ES-I3 (cell line): ENCODE measurements around the gene SMARCB1.

ENCODE experiments used
- H3K36me3 ChIP-seq: 2 replicates; pipeline ENCODE4 v1.6.1; 2013; ENCODE audit warnings: mild to moderate bottlenecking, low read length, control low read depth, moderate library complexity; ENCODE audit not compliant: insufficient read depth
- H3K4me1 ChIP-seq: 2 replicates; pipeline ENCODE4 v1.6.1; 2013; ENCODE audit warnings: mild to moderate bottlenecking, control low read depth, low read length; ENCODE audit not compliant: insufficient read depth
- H3K9ac ChIP-seq: 2 replicates; pipeline ENCODE4 v1.6.1; 2013; ENCODE audit warnings: low read depth, mild to moderate bottlenecking, low read length, moderate library complexity
- H3K9me3 ChIP-seq: 2 replicates; pipeline ENCODE4 v1.6.1; 2013; ENCODE audit warnings: mild to moderate bottlenecking, low read length, moderate library complexity; ENCODE audit not compliant: control insufficient read depth, insufficient read depth

SMARCB1 gene

DNA sequence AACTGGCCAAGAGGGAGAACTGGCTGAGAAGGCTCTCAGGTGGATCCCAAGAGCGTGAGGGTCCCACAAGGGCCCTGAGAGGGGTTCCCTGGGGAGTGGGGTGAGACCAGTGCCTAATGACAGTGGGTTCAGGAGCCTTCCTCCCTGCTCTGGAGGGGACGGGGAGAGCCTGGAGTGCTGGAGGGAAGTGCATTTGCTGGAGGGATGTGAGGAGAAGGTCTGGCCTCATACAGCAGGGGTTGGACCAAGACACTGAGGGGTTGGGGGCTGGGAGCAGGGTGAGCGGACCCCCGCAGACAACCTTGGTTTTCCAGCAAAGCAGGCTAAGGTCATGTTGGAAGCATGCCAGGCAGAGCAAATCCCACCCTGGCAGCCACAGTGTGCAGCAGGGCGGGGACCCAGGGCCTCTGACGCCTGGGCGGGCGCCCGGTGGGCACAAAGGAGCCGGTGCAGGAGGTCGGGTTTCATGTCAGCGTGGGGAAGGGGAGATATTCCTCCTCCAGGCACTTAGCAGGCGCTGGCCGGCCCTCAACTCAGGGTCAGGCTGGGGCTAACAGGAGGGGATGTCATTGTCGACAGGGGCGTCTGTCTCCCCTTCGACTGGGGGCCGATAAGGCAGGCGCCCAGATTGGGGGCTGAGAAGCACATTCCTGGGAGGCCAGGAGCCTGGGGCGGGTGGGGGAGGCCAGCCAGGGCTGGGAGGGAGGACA lies 55.1 kb downstream of the SMARCB1 start:
- no peaks in the 10 kb centered on the region for H3K9me3 ChIP-seq
- H3K9ac ChIP-seq = no peak overlapping the region
- H3K4me1 ChIP-seq = peaks cover 19% of the 10 kb centered on the region
- no peaks in the 10 kb centered on the region for H3K36me3 ChIP-seq

DNA sequence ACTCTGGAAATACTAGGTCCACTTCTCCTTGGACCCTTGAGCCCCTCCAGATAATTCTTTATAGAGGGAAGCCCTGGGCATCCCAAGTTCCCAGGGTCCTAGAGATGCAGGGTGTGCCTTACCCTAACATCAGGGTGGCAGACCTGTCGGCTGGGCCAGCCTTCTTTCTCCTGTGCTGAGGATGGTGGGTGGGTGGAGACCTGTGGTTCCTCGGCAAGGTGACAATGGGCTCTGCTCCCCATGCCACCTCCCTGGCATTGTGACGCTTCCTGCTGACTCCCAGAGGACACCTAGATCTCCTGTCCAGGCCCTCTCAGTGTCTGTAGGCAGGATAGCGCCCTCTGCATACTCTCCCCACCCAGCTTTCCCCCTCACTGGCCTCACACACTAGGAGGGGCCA lies 55.8 kb downstream of the SMARCB1 start:
- no peak overlapping the region for H3K9ac ChIP-seq
- H3K4me1 ChIP-seq = peaks cover 21% of the 10 kb centered on the region
- H3K9me3 ChIP-seq = no peaks in the 10 kb centered on the region
- no peaks in the 10 kb centered on the region for H3K36me3 ChIP-seq

DNA sequence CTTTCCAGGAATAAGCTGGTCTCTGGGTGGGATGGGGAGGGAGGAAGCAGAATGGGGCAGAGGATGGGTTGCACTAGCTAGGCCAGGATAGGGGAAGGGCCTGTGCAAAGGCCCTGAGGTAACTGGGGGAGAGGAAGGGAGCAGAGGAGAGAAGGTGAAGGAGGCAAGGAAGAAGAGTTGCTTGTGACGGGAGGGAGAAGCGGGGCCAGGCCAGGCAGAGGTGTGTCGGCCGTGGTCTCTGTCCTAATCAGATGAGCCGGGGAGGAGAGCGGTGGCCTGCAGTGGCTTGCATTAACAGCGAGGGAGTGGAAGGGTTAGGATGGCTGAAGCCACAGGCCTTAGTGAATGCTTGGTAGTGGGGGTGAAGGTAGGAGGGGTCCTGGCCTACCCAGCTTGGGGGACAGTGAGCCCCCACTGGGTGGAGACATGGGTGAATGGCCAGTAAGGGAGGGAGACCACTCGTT lies 58.0 kb downstream of the SMARCB1 start:
- Histone ChIP-seq H3K9me3 (no peaks in the 10 kb centered on the region), H3K9ac (no peak overlapping the region), H3K4me1 (peaks cover 26% of the 10 kb centered on the region), H3K36me3 (no peaks in the 10 kb centered on the region)

DNA sequence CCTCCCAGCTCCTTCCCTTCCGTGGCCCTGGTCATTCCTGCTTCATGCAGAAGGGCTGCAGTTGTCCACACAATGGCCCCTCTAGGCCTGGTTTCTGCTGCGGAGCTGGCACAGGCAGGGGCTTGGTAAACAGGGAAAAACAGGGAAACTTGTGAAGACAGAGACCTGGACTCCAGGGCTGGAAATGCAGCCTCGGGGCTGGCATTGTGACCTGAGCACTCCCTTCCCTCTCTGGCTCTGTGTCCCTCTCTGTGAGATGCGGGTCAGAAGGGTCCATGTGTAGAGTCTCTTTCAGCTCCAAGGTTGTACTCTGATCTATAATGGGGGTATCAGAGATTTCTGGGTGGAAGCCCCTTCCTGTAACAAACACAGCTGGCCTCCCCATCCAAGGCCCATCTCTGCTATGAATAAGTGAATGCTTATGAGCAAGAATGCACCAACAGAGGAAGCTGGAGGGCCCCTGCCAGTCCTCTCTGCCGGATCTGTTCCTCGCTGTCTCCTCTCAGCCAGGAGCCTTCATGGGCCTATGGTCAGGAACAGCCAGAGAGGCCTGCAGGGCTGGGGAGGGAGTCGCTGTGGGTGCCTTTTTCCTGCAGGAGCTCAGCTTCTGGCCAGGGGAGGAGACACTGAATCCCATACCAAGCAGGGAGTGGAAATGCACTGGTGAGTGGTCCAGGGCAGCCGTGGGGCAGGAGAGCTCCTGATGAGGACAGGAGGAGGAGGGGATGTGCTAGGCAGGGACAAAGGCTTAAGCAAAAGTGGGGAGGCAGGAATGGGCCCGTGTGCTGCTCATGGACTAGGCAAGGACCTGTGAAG lies 58.7 kb downstream of the SMARCB1 start:
- H3K9ac ChIP-seq = no peak overlapping the region
- no peaks in the 10 kb centered on the region for H3K9me3 ChIP-seq
- no peaks in the 10 kb centered on the region for H3K36me3 ChIP-seq
- peaks cover 26% of the 10 kb centered on the region for H3K4me1 ChIP-seq

DNA sequence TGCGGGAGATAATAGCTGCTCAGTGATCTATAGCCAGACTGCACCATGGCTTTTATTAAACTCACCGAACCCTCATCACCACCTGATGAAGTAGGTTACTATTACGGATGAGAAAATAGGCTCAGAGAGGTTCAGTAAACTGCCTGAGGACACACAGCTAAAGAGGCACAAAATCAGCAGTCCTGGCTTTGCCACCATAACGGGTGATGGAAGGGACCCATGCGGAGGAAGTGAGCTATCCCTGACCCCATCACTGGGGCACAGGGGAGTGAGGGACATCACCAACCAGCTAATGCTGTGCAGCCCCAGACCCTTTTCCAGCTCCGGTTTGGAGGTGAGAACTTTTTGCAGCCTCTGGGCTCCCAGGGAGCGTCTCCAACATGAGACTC lies 59.3 kb downstream of the SMARCB1 start:
- Histone ChIP-seq H3K36me3 (no peaks in the 10 kb centered on the region), H3K4me1 (peaks cover 26% of the 10 kb centered on the region), H3K9ac (no peak overlapping the region)

DNA sequence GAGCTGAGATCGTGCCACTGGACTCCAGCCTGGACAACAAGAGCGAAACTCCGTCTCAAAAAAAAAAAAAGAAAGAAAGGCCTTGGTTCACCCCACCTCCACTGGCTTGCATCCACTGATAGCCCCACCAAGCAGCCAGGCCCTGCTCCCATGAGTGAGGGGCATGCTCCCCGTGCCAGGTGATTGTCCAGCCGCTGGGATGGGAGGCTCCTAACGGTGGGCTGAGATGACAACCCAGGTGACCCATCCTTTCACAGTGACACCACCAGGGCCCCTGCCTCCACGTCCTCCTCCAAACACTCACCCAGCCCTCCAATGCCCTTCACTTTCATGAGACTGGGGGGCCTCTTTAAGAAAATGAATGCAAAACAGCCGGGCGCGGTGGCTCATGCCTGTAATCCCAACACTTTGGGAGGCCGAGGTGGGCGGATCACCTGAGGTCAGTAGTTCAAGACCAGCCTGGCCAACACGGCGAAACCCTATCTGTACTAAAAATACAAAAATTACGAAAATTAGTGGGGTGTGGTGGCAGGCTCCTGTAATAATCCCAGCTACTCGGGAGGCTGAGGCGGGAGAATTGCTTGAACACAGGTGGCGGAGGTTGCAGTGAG lies 60.6 kb downstream of the SMARCB1 start:
- H3K4me1 ChIP-seq = peaks cover 22% of the 10 kb centered on the region

More for the DNA sequence above, 59.3 kb downstream of the SMARCB1 start:
- H3K9me3 ChIP-seq = no peaks in the 10 kb centered on the region

DNA sequence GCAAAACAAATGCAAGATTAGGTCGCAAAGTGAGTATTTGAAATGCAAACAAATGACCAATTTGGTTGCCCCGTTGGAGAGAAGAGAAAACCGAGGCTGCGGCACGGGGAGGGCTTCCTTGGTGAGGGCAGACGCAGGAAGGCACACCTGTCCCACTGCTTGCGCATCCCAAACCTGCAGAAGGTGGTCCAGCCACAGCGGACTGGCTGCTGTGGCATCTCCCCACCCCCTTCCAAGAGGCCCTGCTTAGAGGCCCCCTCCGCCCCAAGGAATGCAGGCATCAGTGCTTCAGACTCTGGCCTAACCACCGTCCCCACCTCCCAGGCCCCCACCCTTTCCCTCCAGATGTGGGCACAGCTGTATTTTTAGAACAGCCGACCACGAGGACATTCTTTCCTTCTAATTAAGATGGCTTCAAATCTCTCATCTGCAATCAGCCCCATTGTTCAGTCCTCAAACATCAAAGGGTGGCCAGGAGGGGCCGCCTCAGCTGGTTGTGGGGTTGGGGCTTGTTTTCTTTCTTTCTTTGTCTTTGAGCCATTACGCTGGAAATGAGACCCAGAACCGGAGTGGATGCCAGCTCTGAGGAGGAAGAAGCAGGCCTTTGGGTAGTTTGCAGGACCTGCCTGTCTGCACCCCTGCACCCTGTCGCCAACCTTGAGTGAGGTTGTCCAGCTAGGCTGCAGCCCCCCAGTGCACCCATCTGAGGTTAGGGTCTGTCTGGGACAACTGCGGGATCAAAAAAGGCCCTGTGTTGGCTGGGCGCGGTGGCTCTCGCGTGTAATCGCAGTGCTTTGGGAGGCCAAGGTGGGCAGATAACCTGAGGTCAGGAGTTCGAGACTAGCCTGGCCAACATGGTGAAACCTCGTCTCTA lies 61.5 kb downstream of the SMARCB1 start:
- no peaks in the 10 kb centered on the region for H3K36me3 ChIP-seq
- no peaks in the 10 kb centered on the region for H3K9me3 ChIP-seq
- peaks cover 22% of the 10 kb centered on the region for H3K4me1 ChIP-seq
- H3K9ac ChIP-seq = no peak overlapping the region

More for the DNA sequence above, 60.6 kb downstream of the SMARCB1 start:
- no peaks in the 10 kb centered on the region for H3K9me3 ChIP-seq
- no peaks in the 10 kb centered on the region for H3K36me3 ChIP-seq
- H3K9ac ChIP-seq = no peak overlapping the region

DNA sequence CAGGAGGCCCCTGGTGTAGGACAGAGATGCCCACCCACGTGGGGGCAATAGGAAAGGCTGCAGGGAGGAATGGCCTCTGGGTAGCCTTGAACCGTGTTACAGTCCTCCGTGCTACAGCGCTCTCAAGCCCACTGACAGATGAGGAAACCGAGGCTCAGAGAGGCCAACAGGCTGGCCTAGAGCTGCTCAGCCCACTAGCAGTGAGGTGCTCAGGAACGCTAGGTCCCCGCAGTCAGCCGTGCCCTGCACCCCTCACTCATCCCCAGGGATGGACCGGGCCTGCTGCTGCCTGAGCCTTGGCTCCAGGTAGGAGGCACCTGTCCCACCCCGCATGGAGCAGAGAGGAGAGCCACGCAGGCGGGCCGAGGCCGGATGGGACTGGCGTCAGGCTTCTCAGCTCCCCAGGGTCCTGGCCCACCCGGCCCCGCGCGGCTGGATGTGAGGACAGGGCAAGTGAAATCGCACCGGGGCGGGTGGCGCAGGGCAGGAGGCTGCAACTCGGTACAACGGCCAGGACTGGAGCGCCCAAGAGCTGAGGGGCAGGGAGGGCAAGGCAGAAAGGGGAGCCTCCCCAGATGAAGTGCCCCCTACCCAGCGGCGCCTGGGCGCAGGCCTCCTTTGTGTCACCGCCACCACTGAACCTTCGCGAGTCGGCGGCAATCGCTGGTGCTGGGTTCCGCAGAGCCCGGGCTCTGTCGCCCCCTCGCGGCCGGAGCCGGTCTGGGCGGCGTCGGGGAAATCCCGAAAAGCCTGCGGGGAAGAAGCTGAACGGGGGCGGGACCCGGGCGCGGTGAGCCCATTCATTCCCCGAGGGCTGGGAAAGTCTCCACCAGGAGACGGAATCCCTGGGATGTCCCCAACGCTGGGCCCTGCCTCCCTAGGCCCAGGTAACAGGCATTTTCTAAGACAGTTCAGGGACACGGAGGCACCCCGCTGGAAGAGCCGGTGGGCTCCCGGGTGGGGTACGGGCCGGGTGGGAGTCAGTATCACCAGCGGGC lies 62.5 kb downstream of the SMARCB1 start:
- Histone ChIP-seq H3K36me3 (no peaks in the 10 kb centered on the region), H3K9me3 (no peaks in the 10 kb centered on the region), H3K4me1 (peaks cover 22% of the 10 kb centered on the region), H3K9ac (peak overlapping the region; percentile 33; the same call in 1 of the 2 replicates)

DNA sequence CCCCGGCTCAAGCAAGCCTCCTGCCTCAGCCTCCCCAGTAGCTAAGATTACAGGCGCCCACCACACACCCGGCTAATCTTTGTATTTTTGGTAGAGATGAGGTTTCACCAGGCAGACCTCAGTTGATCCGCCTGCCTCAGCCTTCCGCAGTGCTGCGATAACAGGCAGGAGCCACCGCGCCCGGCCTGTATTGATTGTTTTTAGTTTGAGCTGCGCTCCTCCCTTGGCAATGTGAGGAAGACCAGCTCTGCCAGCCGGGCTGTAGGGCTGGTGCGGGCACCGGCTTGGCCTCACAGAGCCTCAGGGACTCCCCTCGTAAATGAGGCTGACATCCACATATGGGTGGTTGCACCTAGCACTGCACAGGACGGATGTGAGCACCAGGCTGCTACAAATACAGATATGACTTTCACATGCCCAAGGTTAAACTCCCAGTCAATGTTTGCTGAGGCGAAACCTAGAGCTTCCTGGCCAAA lies 63.4 kb downstream of the SMARCB1 start:
- Histone ChIP-seq H3K9ac (no peak overlapping the region; the same call in 1 of the 2 replicates), H3K4me1 (peaks cover 22% of the 10 kb centered on the region), H3K36me3 (no peaks in the 10 kb centered on the region), H3K9me3 (no peaks in the 10 kb centered on the region)

DNA sequence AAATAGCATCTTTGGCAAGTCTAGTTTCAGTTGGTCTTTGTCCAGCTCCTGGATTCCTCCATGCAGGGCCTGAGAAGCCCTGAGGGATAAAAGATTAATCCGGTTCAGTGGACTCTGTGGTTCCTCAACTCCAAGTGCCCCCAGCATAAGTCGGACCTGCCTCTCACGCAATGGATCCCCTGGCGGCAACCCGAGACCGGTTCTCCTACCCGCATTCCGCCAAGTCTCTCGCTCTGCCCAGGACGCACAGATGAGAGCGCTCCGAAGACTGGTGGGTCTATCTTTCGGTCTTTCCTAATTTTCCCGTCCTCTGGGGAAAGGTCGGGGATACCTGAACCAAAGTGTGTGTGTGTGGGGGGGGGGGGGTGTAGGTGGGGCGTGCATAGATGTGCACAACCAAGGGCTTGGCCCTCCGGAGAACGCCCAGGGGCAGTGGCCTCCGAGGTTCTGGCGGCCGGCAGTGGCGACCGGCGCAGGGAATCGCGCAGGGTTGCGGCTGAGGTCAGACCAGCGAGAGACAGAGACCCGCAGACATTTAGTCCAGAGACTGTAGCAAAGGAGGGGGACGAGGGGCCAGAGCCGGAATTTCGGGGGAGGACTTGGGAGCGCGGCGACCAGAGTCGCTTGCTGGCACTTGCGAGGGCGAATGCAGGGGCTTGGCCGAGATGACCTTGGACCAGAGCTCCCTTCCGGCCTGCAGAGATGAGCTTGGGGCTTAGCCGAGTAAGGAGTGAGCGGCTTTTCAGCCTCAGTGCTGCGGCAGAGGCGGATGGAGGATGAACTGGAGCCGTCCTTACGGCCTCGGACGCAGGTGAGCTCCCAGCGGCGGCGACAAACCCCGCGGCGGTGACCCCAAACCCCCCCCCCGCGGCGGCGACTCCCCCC lies 70.2 kb downstream of the SMARCB1 start:
- Histone ChIP-seq H3K4me1 (peaks cover 7% of the 10 kb centered on the region; the same call in 1 of the 2 replicates), H3K36me3 (no peaks in the 10 kb centered on the region), H3K9me3 (no peaks in the 10 kb centered on the region), H3K9ac (peak overlapping the region; percentile 61)

DNA sequence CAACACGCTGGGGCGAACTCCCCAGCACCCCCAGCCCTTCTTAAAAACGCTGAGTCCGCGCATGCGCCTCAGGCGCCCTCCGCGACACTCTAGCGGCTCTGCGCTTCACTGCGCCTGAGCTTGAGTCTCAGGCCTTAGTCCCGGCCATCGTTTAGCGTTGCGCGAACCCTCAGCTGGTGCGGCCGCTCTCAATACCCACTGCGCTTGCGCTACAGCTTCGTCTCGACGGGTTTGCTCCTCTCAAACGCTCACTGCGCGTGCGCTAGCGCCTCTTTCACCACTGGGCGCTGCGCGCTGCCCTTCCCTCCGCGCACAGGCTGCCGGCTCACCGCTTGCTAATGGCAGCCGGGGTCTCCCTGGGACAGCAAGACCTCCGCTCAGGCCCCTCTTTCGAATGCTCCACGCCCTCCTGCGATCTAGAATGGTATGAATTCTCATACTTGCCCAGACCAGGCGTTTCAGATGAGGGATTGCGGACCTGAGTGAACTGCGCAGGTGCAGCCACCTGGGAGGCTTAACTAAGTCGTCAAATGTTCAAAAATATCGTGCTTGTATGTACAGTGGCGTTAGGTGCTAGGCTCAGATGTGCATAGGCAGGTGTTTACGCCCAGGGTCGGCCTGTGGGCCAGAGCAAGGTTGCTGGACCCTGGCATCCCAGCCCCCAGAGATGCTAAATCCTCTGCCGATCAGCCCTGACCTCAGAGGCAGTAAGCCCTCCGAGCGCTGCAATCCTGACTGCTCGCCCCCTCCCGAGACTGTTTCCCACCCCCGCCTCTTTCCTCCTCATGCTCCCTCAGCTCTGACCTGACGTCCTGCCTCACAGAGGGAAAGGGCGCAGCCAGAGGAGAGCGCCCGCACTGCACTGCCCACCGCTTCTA lies 71.1 kb downstream of the SMARCB1 start, which contains the start of gene SLC2A11:
TSS of gene SLC2A11 (plus strand) at position 270 of the 878 bp plus-strand sequence. CDS start at position 395, 125 bp downstream.
- Histone ChIP-seq H3K4me1 (peaks cover 7% of the 10 kb centered on the region; the same call in 1 of the 2 replicates), H3K9me3 (no peaks in the 10 kb centered on the region), H3K9ac (peak within 1 kb of the TSS; percentile 61), H3K36me3 (no peaks in the 10 kb centered on the region)
